Measurements from ENCODE around the gene LMOD1. TPM values are rescaled to one million over a fixed set of nuclear protein-coding genes. Genes with fewer than 3 reads are reported as not detected.

The LMOD1 gene
- total and polyA plus RNA-seq, 3 donors from 2014 or later, result 31.4 to 46.3 (median 39.4) TPM

- Histone ChIP-seq H3K4me1 (peaks cover 16% of the 10 kb centered on the region), H3K36me3 (ENCODE audit: low read depth, missing control alignments) (no peaks in the 10 kb centered on the region), H3K27me3 (no peaks in the 10 kb centered on the region), H3K27ac (peak overlapping the region; percentile 67 to 90), H3K9me3 (no peaks in the 10 kb centered on the region), H3K4me3 (no peak overlapping the region)
- no peak for DNase-seq
- WGBS, 2 donors, result 59 to 60% methylated on average over 5 of the region's 5 CpGs
- intact Hi-C loops (cut with DNase I; ENCODE audit: low total_unique reads), result no loop called here
- TF ChIP-seq POLR2A (IDR thresholded peaks at IDR 0.05), result no peak
- TF ChIP-seq CTCF (IDR thresholded peaks at IDR 0.05), result no peak
Observed at GRCh38 chr1:201939574-201939973, 6.8 kb downstream of the LMOD1 start.

- H3K9me3 ChIP-seq, result no peaks in the 10 kb centered on the region
- intact Hi-C loops (cut with DNase I; ENCODE audit: low total_unique reads), result no loop called here
- H3K4me1 ChIP-seq, result peaks cover 18% of the 10 kb centered on the region
- H3K36me3 ChIP-seq (ENCODE audit: low read depth, missing control alignments), result no peaks in the 10 kb centered on the region
- no peaks in the 10 kb centered on the region for H3K27me3 ChIP-seq
- peak overlapping the region; percentile 67 to 90 for H3K27ac ChIP-seq
- TF ChIP-seq POLR2A (IDR thresholded peaks at IDR 0.05) (no peak), CTCF (IDR thresholded peaks at IDR 0.05) (no peak)
- DNase-seq, result no peak
- WGBS, 2 donors, result 37 to 38% methylated on average over 4 of the region's 4 CpGs
- no peak overlapping the region for H3K4me3 ChIP-seq
Observed at GRCh38 chr1:201939148-201939547, 7.2 kb downstream of the LMOD1 start.

- H3K27ac ChIP-seq, result peak overlapping the region; percentile 67 to 90
- DNase-seq, result peak; percentile 77
- H3K36me3 ChIP-seq (ENCODE audit: low read depth, missing control alignments), result no peaks in the 10 kb centered on the region
- TF ChIP-seq POLR2A (IDR thresholded peaks at IDR 0.05), result no peak
- no peak for TF ChIP-seq CTCF (IDR thresholded peaks at IDR 0.05)
- no peak overlapping the region for H3K4me3 ChIP-seq
- WGBS, 2 donors, result 42 to 65% methylated on average over 3 to 4 of the region's 4 CpGs
- no peaks in the 10 kb centered on the region for H3K27me3 ChIP-seq
- H3K9me3 ChIP-seq, result no peaks in the 10 kb centered on the region
- peaks cover 20% of the 10 kb centered on the region for H3K4me1 ChIP-seq
- intact Hi-C loops (cut with DNase I; ENCODE audit: low total_unique reads), result no loop called here
Observed at GRCh38 chr1:201938440-201939035, 7.8 kb downstream of the LMOD1 start.

GRCh38 chr1:201937624-201938213 lies 8.6 kb downstream of the LMOD1 start:
- WGBS, 2 donors, result 66 to 75% methylated on average over 5 of the region's 5 CpGs
- TF ChIP-seq POLR2A (IDR thresholded peaks at IDR 0.05) (no peak), CTCF (IDR thresholded peaks at IDR 0.05) (no peak)
- Histone ChIP-seq H3K27ac (peak overlapping the region; percentile 67 to 90), H3K4me1 (peaks cover 20% of the 10 kb centered on the region), H3K27me3 (no peaks in the 10 kb centered on the region), H3K4me3 (no peak overlapping the region), H3K36me3 (ENCODE audit: low read depth, missing control alignments) (no peaks in the 10 kb centered on the region), H3K9me3 (no peaks in the 10 kb centered on the region)
- intact Hi-C loops (cut with DNase I; ENCODE audit: low total_unique reads), result no loop called here
- no peak for DNase-seq
